HFFc6 (cell line): Measurements from ENCODE around the gene TTC9C. TPM values are rescaled to one million over a fixed set of nuclear protein-coding genes. Genes with fewer than 3 reads are reported as not detected.
"Not testable (repeated sequence)": the region's sequence is repeated elsewhere in the genome, so short reads cannot be mapped to it uniquely, and the experiment has no call there.

Experiments
- DNase-seq: peaks from one replicate; pipeline ENCODE4 v3.0.0-alpha.2; 2018
- H3K27ac Mint-ChIP-seq: 2 replicates; pipeline ENCODE4 v1.8.0; 2020; ENCODE audit warnings: mild to moderate bottlenecking, mixed read lengths
- H3K27me3 Mint-ChIP-seq: 2 replicates; pipeline ENCODE4 v1.8.0; 2021; ENCODE audit warnings: mild to moderate bottlenecking, moderate library complexity, mixed read lengths; ENCODE audit not compliant: insufficient read depth
- H3K36me3 Mint-ChIP-seq: 2 replicates; pipeline ENCODE4 v1.8.0; 2021; ENCODE audit warnings: low read depth, mixed read lengths
- H3K4me1 Mint-ChIP-seq: 2 replicates; pipeline ENCODE4 v1.8.0; 2020; ENCODE audit warnings: low read depth, mixed read lengths
- H3K4me3 Mint-ChIP-seq: 2 replicates; pipeline ENCODE4 v1.8.0; 2020; ENCODE audit warnings: mild to moderate bottlenecking, moderate library complexity, mixed read lengths
- H3K9me3 Mint-ChIP-seq: 2 replicates; pipeline ENCODE4 v1.8.0; 2020; ENCODE audit warnings: mild to moderate bottlenecking, mixed read lengths
- total RNA-seq, 6 experiments: library from RNA; stranded (reverse); fragmentation: NEBNext Ultra II Directional; extraction: Animal tissue kit (Norgen Biotek cat#: 25700); gene quantifications; 2 replicates in 1 of 6; 3 replicates in 5 of 6; pipeline ENCODE4 v1.2.3, GENCODE V29; 2021
- TF ChIP-seq, protein P1 (sequence below): fragments of 200-600 bp; sonication (generic); IDR thresholded peaks from 2 replicates; pipeline ENCODE4 v1.5.0; 2021; ENCODE audit warnings: antibody characterized with exemption, mild to moderate bottlenecking

TTC9C gene
- total RNA-seq, 6 experiments from 2014 or later, result 46.2 to 52.7 (median 50.0) TPM

DNA sequence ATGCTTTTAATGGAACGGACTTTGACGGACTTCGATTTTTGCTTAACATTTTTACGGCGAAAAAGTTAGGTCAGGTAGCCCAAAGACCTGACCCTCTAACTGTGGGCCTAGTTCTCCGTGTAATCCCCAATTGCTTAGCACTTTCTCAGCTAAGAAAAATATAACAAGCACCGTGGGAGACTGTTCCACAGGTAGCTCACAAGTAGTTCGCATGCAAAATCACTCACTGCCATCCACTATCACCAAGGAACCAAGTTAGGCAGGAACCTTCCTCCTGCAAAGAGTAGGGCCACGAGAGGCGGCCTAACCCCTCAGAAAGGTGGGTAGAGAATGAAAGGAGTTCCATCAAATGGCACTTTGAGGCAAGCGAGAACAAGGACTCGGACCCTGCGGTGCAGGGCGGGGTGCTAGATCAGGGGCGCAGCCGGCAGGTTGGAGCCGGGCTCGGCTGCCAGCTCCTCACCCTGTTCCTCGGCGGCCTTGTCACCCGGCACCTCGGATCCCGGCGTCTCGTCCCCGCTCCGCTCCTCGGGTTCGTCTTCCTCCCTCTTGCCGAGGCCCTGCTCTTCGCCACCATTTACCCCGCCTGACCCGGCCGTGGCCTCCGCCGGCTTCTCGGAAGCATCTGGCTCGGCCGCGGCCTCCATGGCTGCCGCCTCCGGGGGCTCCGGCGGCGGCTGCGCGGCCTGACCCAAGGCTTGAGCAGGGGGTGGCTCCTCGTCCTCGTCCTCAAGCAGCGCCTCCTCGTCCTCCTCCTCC is 2.0 kb upstream of the TTC9C start:
- TF ChIP-seq, protein P1, sequence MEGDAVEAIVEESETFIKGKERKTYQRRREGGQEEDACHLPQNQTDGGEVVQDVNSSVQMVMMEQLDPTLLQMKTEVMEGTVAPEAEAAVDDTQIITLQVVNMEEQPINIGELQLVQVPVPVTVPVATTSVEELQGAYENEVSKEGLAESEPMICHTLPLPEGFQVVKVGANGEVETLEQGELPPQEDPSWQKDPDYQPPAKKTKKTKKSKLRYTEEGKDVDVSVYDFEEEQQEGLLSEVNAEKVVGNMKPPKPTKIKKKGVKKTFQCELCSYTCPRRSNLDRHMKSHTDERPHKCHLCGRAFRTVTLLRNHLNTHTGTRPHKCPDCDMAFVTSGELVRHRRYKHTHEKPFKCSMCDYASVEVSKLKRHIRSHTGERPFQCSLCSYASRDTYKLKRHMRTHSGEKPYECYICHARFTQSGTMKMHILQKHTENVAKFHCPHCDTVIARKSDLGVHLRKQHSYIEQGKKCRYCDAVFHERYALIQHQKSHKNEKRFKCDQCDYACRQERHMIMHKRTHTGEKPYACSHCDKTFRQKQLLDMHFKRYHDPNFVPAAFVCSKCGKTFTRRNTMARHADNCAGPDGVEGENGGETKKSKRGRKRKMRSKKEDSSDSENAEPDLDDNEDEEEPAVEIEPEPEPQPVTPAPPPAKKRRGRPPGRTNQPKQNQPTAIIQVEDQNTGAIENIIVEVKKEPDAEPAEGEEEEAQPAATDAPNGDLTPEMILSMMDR, result no peak
- Mint-ChIP-seq H3K36me3 (peaks cover 57% of the 10 kb centered on the region), H3K27ac (peak overlapping the region; percentile 99)

DNA sequence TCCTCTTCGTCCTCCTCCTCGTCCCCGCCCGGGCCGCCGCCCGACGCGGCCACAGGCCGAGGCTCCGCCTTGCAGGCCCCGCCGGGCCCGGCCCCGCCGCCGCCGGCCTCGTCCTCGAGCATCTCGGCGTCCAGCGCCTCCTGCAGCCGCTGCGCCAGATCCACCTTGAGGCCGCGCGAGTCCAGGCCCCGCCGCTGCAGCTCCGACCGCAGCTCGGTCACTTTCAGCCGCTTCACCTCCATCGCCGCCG is 1.4 kb upstream of the TTC9C start:
- Mint-ChIP-seq H3K36me3 (peaks cover 52% of the 10 kb centered on the region), H3K4me1 (peaks cover 40% of the 10 kb centered on the region), H3K27ac (peak overlapping the region; percentile 99), H3K4me3 (peak overlapping the region; percentile 96), H3K9me3 (no peaks in the 10 kb centered on the region), H3K27me3 (peaks cover 3% of the 10 kb centered on the region; the same call in 1 of the 2 replicates)
- no peak for DNase-seq
- TF ChIP-seq, protein P1, result no peak

More for the DNA sequence above, 2.0 kb upstream of the TTC9C start:
- H3K27me3 Mint-ChIP-seq, result peaks cover 3% of the 10 kb centered on the region; the same call in 1 of the 2 replicates
- DNase-seq, result no peak
- peaks cover 40% of the 10 kb centered on the region for H3K4me1 Mint-ChIP-seq
- H3K9me3 Mint-ChIP-seq, result no peaks in the 10 kb centered on the region
- peak overlapping the region; percentile 96 for H3K4me3 Mint-ChIP-seq

DNA sequence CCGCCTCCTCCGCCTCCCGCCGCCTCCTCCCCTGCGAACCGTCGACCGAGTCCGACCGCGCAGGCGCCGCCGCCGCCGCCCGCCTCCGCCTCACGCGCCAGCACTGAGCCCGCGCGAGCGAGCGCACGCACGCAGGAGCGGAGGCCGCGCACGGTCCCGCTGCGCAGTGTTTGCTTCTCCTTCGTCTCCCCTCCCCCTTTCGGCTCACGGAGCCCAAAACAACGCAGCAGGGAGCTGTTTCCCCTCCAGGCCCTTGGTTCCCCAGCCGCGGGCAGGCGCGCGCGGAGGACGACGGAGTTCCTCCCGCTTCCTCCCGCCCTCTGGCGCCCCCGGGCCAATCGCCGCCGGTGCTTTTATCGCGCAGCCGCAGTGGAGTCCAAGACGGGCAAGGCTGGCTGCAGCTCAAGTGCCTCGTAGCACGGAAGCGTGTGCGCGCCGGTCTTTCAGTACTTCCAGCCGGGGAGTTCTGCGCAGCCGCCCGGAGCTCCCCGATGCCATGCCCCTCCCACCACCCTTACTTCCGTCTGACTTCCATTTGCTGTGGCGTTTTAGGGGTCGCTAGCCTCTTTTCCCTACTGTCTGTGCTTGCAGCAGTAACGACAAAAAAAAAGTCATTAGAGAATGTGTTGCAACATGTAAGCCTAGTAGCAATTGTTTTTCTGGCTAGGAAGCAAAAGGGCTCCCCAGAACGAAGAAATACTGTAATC is 968 bp upstream of the TTC9C start, which contains the start of gene HNRNPUL2:
TSS of gene HNRNPUL2 (minus strand) at position 293 of the 707 bp plus-strand sequence. CDS start 301 bp downstream, outside the sequence.
- H3K27ac Mint-ChIP-seq, result peak within 1 kb of the TSS; percentile 99
- peak; percentile 98 for DNase-seq
- H3K27me3 Mint-ChIP-seq, result peaks cover 3% of the 10 kb centered on the region; the same call in 1 of the 2 replicates
- H3K36me3 Mint-ChIP-seq, result peaks cover 47% of the 10 kb centered on the region
- H3K4me3 Mint-ChIP-seq, result peak within 1 kb of the TSS; percentile 96
- H3K9me3 Mint-ChIP-seq, result no peaks in the 10 kb centered on the region
- TF ChIP-seq, protein P1, result peak; percentile 26
- H3K4me1 Mint-ChIP-seq, result peaks cover 36% of the 10 kb centered on the region

DNA sequence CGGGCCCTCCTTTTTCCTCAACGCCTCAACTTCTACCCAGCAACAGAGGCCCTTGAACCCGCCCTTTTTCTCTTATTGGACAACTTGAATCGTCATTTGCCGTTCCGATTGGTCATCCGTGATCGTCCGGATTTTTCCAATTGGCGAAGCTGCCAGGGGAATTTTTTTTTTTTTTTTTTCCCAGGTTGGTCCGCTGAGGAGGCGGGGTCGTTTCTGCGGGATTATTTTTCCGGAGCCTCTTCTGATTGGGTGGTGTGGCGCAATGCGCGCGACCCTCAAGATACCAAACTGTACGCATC is 465 bp upstream of the TTC9C start:
- TF ChIP-seq, protein P1, result no peak
- Mint-ChIP-seq H3K27me3 (peaks cover 3% of the 10 kb centered on the region; the same call in 1 of the 2 replicates), H3K9me3 (no peaks in the 10 kb centered on the region)

DNA sequence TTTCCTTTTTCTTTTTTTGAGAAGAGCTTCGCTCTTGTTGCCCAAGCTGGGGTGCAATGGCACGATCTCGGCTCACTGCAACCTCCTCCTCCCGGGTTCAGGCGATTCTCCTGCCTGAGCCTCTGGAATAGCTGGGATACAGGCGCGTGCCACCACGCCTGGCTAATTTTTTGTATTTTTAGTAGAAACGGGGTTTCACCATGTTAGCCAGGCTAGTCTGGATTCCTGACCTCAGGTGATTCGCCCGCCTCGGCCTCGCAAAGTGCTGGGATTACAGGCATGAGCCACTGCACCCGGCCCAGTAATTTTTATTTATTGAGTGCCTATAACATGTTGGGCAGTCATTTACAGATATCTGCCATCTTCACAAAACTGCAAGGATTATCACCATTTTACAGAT is 1.8 kb downstream of the TTC9C start:
- H3K36me3 Mint-ChIP-seq, result peaks cover 29% of the 10 kb centered on the region
- H3K9me3 Mint-ChIP-seq, DNase-seq, H3K27me3 Mint-ChIP-seq: not testable (repeated sequence)
- peak overlapping the region; percentile 96 for H3K4me3 Mint-ChIP-seq
- peaks cover 26% of the 10 kb centered on the region for H3K4me1 Mint-ChIP-seq
- peak overlapping the region; percentile 26; the same call in 1 of the 2 replicates for H3K27ac Mint-ChIP-seq

More for the DNA sequence above, 465 bp upstream of the TTC9C start:
- peaks cover 36% of the 10 kb centered on the region for H3K4me1 Mint-ChIP-seq
- peak overlapping the region; percentile 99 for H3K27ac Mint-ChIP-seq
- peaks cover 42% of the 10 kb centered on the region for H3K36me3 Mint-ChIP-seq
- peak; percentile 97 for DNase-seq
- H3K4me3 Mint-ChIP-seq, result peak overlapping the region; percentile 96

DNA sequence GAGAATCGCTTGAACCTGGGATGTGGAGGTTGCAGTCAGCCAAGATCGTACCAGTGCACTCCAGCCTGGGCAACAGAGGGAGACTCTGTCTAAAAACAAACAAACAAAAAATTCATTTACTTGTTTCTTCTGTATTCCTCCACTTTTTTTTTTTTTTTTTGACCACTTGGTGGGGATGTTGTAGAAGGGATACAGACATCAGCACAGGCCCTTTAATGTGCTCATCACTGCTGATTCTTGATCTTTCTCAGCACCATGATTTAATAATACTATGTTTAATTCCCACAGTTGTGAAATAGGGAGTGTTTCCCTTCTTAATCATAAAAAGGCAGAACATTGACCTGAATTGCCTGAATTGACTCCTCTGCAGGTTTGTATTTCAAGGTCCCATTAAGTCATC is 4.5 kb downstream of the TTC9C start:
- Mint-ChIP-seq H3K4me1 (peaks cover 19% of the 10 kb centered on the region), H3K9me3 (no peaks in the 10 kb centered on the region), H3K27me3 (peaks cover 5% of the 10 kb centered on the region; the same call in 1 of the 2 replicates), H3K27ac (peak overlapping the region; percentile 40; the same call in 1 of the 2 replicates), H3K36me3 (peaks cover 16% of the 10 kb centered on the region), H3K4me3 (no peak overlapping the region)
- TF ChIP-seq, protein P1, result peak; percentile 60
- no peak for DNase-seq
